GM18870 (cell line): ENCODE data around the gene KRT85.

Experiments
- ATAC-seq: cut with Tn5 transposase; IDR thresholded peaks from one replicate; pipeline ENCODE4 v1.9.1; 2021; ENCODE audit warnings: moderate library complexity; ENCODE audit not compliant: unreplicated experiment

The KRT85 gene

DNA sequence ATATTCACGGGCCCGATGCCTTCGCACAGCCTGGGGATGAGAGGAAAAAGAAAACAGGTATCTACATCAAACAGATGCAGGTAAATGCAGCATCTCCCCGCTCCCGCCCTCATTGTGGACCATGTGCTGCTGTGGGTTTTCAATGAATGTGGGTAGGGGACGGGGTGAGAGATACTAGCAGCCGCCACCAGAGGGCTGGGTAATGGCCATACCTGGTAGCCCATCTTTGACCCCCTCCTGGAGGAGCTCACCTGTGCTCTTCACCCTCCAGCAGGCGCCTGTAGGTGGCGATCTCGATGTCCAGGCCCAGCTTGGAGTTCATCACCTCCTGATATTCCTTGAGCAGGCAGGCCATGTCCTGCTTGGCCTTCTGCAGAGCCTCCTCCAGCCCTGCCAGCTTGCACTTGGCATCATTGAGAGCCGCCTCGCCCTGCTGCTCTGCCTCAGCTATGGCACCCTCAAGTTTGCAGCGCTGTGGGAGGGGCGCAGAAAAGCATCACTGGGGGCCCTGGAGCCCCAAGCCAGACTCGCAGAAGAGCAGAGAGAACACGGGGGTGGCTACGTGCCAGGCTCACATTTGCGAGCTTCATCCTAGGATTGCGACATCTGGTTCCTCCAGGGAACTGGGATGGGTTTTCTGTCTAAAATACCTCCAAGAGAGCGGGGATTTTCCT lies 28.6 kb upstream of the KRT85 start:
- ATAC-seq, result no peak

DNA sequence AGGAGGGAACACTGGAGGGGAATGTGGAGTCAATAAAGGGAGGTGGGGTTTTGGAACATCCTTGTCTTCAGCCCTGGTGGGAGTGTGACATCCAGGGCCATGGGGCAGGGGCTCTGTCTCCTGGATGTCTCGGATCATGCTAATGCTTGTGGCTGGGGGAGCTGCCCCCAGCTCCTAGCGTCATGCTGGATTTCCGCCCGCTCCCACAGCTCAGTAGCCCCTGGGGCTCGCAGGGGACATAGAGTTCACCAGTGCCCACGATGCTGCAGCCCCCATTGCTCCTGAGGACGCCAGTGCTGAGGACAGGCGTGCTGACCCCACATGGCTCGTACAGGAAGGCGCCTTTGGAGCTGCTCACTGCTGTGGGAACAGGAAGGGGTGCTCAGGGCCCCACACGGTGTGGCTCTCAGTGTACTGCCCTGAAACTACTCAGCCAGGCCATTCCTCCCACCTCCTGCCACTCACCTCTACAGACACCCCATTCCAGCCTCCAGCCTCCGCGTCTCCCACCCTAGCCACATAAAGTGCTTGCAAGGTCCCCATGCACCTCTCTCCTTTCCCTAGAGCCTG lies 27.6 kb upstream of the KRT85 start:
- no peak for ATAC-seq

DNA sequence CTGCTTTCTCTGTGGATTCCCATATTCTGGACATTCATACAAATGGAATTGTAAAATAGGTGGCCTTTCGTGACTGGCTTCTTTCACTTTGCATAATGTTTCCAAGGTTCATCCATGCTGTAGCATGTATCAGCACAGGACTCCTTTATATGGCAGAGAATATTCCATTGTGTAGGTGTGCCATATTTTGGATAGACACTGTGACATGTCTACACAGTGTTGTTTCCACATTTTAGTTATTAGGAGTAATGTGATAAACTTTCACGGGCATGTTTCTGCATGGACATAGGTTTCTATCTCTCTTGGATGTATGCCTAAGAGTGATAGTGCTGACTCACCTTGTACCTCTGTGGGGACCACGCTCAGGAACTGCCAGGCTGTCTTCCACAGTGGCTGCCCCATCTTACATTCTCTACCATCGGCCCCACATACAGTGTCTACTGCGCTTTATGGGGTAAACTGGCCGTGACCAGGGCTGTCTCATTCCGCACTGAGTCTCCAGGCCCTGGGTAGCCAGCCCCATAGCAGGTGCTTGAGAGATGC lies 25.3 kb upstream of the KRT85 start:
- no peak for ATAC-seq

DNA sequence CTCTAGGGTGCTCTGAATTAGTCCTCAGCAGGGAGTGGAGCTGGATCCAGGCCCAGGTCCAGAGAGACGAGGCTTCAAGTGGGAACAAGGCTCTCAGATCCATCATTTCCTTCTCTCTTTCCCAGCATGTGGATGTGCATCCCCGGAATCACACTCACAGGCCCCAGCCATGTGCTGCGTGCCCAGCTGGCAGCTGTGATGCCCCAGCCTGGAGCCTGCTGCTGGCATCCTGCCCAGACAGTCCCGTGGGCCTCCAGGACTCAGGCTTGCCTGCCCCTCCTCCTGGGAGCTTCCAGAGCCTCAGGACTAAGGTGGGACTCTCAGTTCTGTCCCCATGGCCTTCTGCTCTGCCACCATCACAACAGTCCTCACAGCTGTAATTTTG lies 24.3 kb upstream of the KRT85 start:
- no peak for ATAC-seq

DNA sequence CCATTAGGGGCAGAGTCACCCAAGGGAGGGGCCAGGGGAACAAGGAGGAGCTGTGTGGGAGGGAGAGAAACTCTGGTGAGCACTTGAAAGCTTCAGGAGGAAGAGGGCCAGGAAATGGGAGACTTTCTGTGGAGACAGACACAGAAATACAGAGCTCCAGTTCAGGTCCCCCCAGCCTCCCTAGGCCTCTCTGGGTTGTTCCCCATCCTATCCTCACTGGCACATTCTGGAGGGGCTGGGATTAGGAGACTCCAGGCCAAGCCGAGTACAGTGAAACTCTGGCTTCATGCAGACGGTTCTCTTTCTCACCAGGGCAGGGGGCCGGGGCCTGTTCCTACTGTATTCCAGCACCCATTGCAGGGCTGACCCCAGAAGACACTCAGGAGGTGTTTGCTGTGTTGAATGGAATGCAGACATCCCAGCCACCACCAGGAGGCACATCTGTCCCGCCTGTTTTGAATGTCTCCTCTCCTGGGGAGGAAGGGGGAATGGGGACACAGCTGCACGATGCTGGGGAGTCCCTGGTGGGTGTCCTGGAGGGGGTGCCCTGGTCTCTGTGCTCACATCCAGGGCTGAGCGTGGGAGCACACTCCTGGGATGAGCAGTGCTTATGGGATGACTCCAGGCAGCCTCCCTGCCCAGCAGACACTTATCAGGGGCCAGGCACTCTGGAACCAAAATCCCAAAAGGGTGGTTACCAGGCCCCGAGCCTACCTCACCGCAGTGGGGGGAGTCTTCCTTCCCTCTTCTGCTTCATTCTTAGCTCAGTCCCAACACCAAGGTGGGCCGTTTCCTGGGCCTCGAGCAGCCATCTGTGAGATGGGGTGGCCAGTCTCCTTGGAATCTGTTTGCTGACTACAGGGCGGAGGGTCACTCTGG lies 23.7 kb upstream of the KRT85 start:
- no peak for ATAC-seq

DNA sequence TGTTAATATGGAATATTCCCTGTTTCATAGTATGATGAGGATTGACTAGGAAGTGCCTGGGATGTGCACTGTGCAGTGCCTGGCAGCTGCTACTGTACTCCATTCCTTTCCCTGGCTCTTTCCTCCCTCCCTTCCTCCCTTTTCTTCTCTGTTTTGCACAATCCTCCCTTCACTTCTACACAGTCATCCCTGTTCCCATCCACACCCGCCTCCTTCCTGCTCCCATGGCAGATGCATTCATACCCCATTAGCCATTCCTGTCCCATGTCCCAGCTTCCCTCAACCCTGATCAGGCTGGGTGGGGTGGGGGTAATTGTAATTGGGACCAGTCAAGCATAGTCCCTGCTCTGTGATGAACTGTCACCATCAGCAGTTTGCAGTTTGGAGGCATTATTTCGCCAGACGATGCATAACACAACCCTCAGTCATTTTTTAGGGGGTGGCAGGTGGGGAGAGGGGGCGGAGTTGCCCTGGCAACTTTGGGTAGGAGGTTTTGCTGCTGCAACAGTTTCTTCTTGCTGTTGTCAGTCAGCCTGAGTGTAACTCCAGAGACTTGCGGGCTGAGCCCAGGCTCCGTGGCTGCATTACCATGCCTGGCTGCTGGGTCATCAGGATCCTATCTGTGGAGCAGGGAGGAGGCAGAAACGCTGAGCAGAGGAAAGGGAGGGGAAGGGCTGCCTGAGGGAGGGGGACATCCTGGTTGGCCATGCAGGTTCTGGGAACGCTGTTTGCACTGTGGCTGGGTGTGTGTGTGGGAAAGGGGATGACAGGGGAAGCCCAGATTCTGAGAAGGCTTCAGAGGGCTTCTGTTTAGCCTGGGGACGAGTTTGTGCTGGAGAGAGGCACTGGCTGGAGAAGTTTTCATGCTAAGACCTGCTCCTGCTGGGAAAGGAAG lies 22.3 kb upstream of the KRT85 start:
- ATAC-seq, result no peak

DNA sequence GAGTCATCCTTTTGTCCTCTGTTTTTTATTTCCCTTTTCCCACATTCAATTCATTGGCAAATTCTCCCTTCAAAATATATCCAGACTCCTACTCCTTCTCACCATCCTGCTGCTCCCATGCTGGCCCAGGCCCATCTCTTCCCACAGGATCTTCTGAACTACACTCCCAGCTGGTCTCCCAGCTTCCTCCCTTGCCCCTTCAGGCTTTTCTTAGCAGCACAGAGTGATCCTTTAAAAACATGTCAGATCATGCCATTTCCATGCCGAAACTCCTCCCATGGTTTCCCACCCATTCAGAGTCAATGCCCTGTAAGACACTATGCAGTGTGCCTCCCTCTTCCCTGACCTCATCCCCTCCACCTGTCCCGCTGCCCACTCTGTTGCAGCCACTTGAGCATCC lies 20.6 kb upstream of the KRT85 start:
- no peak for ATAC-seq

DNA sequence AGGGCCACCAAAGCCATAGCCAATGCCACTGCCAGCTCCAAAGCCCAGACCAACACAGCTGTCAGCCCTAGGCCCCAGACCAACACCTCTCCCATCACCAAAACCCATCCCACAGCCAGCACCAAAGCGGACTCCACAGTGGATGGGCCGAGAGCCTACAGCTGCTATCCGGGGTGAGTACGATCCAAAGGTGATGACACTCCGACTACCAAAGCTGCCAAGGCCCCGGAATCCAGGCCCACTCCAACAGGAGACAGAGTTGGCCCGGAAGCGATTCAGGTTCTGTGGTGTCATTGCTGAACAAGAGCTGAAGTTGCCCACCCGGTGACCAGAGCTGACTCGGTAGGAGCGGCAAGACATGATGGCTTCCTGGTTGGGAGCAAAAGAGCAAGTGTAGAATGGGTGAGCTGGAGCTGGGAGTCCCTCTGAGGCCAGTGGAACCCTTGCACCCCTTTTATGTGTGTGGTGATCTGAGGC lies 18.0 kb upstream of the KRT85 start, which contains the start of gene KRT84:
Gene KRT84 (minus strand): TSS at position 427 of the 477 bp plus-strand sequence. CDS start 67 bp downstream, at position 360.
- no peak for ATAC-seq

DNA sequence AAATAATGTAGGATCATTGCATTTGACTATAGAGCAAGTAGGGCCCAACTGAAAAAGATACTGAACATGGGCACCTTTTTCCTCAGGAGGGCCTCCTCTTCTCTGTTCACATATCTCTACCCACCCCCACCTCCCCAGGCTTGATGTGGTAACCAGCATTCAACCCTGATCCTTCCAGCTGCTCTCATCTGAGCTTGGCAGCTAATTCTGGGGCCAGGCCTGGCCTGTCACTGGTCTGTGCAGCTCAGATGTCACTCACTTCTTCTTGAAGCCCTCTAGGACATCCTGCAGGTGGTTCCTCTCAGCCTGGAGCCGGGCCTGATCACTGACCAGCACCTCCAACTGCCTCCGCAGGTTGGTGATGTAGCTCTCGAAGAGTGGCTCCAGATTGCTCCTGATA lies 16.1 kb upstream of the KRT85 start:
- no peak for ATAC-seq

DNA sequence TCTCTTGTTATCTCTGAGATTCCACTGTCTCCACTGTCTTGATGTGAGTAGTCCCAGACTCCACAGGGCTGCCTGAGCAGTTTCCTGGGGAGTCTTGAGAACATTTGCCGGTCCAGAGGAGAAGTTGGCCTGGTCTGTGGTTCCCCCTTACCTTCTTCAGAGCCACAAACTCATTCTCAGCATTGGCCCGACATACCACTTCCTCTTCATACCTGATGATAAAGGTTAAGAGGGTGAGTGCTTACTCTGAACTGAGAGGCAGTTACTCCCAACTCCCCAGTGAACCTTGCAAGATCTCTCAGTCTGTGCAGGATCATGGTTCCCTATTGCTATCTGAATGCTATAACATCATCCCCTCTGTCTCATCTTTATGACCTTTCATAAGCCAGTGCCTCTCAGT lies 15.6 kb upstream of the KRT85 start:
- no peak for ATAC-seq

DNA sequence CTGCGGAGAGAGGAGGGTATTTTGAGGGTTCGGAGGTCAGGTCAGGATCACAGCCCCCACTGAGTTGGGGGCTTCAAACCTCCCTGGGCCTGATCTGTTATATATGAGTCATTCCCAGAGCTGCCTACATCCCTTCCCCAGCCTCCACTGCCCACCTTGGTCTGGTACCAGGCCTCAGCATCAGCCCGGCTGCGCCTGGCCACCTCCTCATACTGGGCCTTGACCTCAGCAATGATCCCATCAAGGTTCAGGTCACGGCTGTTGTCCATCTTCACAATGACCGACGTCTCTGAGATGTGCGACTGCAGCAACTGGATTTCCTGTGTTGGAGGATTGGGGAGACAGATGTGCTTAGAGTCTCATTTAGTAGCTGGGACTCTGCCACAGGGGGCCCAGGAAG lies 13.9 kb upstream of the KRT85 start:
- ATAC-seq, result no peak

DNA sequence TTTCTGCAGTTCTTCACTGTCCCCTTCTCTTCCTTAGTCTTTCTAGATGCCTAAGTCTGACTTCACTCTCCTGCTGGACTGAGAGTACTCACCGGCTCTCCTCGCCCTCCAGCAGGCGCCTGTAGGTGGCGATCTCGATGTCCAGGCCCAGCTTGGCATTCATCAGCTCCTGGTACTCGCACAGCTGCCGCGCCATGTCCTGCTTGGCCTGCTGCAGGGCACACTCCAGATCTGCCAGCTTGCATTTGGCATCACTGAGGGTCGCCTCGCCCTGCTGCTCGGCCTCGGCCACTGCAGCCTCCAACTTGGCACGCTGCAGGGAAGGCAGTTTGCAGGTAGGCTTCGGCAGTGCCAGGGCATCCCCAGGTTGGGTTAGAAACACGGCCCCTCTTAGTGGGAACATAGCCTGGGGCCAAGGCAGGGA lies 13.0 kb upstream of the KRT85 start:
- no peak for ATAC-seq

DNA sequence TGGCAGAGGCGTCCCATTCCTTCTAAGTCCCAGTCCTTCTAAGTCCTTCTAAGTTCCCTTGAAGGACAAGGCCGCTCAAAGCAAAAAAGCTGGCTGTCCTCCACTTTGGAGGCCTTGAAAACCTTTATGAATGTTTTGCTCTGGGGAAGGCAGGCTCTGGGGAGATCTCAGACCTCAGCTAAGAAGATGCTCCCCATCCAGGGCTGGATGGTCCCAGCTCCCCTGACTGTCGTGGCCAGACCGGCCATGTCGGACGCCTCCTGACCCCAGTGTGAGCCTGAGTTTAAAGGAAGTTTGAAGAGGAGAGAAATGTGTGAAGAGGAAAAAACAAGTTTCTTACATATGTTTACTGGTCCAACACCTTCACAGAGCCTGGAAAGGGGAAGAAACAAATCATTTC lies 12.3 kb upstream of the KRT85 start:
- no peak for ATAC-seq

DNA sequence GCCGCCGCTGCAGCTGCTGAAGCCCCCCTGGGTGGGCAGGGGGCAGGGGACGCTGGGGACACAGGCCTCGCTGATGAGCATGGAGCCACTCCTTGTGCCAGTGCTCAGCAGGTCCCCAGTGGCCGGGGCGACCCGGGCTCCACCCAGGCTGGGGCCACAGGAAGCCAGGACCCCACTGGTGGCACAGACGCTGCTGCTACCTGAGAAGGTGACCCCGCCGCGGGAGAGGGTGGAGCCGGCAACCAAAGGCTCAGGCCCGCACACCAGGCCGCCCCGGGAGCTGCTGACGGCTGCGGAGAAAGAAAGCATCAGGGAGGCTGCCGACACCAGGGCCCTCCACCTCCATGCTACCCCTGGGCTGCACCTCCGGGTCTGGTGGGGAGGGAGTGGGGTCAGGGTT lies 10.8 kb upstream of the KRT85 start:
- ATAC-seq, result no peak

DNA sequence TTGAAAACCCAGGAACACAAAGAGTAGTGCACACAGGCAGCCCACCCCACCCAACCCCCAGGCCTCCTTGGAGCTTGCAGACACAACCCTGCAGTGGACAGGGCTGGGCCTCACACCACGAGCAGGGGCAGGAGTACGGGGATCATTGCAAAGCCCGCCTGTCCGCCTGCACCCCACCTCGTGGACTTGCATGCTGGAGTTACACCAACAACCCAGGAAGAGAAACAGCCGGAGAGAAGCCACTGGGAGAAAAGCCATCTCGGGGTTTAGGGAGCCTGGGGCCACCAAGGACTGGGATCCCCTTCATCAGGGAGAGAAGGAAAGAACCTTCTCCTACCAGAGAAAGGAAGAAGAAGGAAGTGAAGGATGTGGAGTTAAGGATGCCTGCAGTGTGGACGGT lies 10.0 kb upstream of the KRT85 start:
- ATAC-seq, result no peak

DNA sequence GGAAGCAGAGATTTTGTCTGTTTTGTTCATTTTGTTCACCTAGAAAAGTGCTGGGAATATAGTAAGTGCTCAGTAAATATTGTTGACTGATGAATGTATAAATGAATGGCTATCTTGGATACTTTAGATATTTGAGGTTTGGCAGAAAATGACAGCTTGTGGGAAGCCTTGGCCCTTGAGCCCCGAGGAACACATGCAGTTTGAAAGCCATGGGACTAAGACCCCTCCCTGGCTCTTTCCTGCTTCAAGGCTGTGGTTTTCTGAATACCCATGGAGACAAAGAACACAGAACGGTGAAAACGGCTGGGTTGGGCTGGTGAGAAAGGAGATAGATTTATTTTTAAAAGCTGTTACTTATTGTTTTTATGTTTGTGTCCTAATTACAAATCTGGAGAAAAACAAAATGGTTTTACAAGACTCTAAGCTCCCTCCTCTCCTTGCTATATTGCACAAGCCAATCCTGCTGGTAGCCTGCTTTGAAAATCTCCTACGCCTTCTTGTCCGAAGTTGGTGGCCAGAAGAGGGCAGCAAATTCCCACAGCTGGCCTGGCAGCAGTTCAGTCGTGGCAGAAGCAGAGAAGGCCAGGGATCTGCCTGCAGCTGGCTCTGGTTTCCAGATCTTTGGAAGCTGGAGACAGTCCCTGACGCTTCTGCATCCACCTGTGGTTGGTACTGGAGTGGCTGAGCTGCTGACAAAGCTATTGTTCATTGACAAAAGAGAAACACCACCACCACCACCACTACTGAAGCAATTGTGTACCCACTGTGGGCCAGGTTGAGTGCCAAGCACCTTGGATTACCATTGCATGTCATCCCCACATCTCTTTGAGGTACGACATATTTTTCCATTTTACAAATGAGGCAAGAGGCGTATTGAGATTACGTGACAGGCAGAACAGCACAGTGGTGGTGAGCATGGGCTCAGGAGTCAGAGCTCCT lies 5.2 kb upstream of the KRT85 start:
- no peak for ATAC-seq

DNA sequence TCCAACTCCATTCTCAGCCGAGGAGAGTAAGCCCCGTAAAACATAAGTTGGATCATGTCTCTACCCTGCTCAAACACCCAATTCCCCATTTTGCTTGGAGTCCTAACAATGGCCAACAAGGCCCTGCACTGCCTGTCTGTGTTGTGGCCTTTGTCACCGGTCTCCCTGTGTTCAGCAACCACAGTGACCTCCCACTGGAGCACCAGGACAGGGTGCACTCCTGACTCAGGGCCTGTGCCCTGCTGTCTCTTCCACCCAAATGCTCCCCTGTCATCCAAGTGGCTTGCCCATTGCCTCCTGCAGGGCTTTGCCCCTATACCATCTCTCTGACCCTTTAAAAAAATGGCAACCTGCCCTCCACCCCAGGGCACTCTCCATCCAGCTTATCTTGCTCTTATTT lies 4.4 kb upstream of the KRT85 start:
- no peak for ATAC-seq

DNA sequence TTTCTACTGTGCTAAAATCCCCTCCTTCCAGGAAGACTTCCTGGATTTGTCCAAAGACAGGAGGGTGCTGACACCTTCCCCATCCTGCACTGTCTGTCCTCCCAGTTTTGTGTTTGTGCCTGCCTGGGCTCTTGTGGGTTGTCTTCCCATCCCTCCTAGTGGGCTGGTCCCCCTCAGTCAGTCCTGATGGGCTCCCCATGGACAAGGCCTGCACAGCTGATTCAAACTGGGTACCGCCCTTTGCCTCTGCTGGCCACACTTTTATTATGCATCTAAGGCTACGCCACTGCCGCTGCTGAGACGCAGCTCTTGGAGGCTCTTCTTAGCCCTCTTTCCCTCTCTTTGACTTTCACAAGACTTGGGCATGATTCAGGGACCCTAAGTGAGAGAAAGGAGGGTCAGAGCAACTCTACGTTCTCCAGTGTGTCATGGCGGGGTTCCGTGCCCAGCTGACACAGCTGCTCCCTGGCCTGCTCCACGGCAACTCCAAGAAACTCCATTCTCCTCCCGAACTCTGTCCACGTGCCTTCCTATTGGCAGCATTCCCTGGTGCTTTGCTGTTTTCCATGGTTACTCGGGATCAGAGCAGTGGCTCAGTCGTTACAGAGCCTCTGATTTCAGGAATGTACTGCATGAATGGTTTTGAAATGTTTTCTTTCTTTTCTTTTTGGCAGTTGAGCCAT lies 3.8 kb upstream of the KRT85 start:
- no peak for ATAC-seq

DNA sequence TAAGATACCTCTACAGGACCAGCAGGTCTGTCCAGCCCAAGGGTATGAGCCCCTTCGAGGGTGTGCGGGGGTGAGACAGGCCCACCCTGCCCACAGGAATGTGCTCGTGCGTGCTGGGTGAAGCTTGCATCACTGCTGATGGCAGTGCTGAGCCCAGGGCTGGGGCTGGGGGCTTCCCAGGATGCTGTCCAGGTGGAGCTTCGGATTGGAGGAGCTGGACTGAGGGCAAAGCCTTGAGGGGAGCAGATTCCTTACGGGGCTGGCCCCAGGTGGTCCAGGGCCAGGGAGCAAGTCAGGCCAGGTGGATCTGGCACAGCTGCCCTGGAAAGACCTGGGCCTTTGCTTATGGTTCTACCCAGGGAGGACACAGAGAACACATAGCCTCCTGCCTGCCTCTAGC lies 2.5 kb upstream of the KRT85 start:
- no peak for ATAC-seq
